ENCODE data around the gene CIPC.

CIPC gene

GRCh38 chr14:77103475-77103874 lies 5.4 kb downstream of the CIPC start:
- no peak for DNase-seq (ENCODE audit: low read depth in 2 of 2)

- DNase-seq (ENCODE audit: low read depth in 2 of 2), result no peak
These were observed 5.9 kb downstream of the CIPC start for GRCh38 chr14:77103951-77104350.

GRCh38 chr14:77104393-77104792 lies 6.3 kb downstream of the CIPC start:
- DNase-seq (ENCODE audit: low read depth in 2 of 2), result no peak

GRCh38 chr14:77105145-77105939 lies 7.3 kb downstream of the CIPC start:
- DNase-seq (ENCODE audit: low read depth in 2 of 2), result no peak

- DNase-seq (ENCODE audit: low read depth in 2 of 2), result no peak
These were observed 8.6 kb downstream of the CIPC start for GRCh38 chr14:77106666-77107065.

GRCh38 chr14:77107228-77107627 lies 9.2 kb downstream of the CIPC start:
- DNase-seq (ENCODE audit: low read depth in 2 of 2), result no peak

- no peak for DNase-seq (ENCODE audit: low read depth in 2 of 2)
These were observed 10.7 kb downstream of the CIPC start for GRCh38 chr14:77108753-77109152.

GRCh38 chr14:77109656-77110055 lies 11.6 kb downstream of the CIPC start:
- DNase-seq (ENCODE audit: low read depth in 2 of 2), result no peak

GRCh38 chr14:77110286-77110685 lies 12.2 kb downstream of the CIPC start:
- no peak for DNase-seq (ENCODE audit: low read depth in 2 of 2)

GRCh38 chr14:77111021-77111420 lies 13.0 kb downstream of the CIPC start:
- DNase-seq (ENCODE audit: low read depth in 2 of 2), result no peak

GRCh38 chr14:77113644-77114043 lies 15.6 kb downstream of the CIPC start:
- no peak for DNase-seq (ENCODE audit: low read depth in 2 of 2)

GRCh38 chr14:77114609-77115008 lies 16.6 kb downstream of the CIPC start:
- DNase-seq (ENCODE audit: low read depth in 2 of 2), result no peak

- no peak for DNase-seq (ENCODE audit: low read depth in 2 of 2)
These were observed 18.2 kb downstream of the CIPC start for GRCh38 chr14:77116172-77116817.

GRCh38 chr14:77119851-77120250 lies 21.8 kb downstream of the CIPC start:
- DNase-seq (ENCODE audit: low read depth in 2 of 2), result no peak

- no peak for DNase-seq (ENCODE audit: low read depth in 2 of 2)
These were observed 23.0 kb downstream of the CIPC start for GRCh38 chr14:77120771-77121743.

GRCh38 chr14:77122526-77123125 lies 24.6 kb downstream of the CIPC start:
- no peak for DNase-seq (ENCODE audit: low read depth in 2 of 2)

GRCh38 chr14:77123381-77124325 lies 25.6 kb downstream of the CIPC start:
- DNase-seq (ENCODE audit: low read depth in 2 of 2), result no peak

GRCh38 chr14:77124345-77125280 lies 26.6 kb downstream of the CIPC start:
- peak; percentile 14 to 22 for DNase-seq (ENCODE audit: low read depth in 2 of 2)

- DNase-seq (ENCODE audit: low read depth in 2 of 2), result no peak
These were observed 27.3 kb downstream of the CIPC start for GRCh38 chr14:77125281-77125801.
